ENCODE results near the gene ZBTB12.
"Not testable (repeated sequence)": the region's sequence is repeated elsewhere in the genome, so short reads cannot be mapped to it uniquely, and the experiment has no call there.

The ZBTB12 gene

GRCh38 chr6:31920811-31921210 is 18.9 kb upstream of the ZBTB12 start:
- FAIRE-seq = no peak

- no peak for FAIRE-seq
Observed at GRCh38 chr6:31919624-31920303, 17.9 kb upstream of the ZBTB12 start.

GRCh38 chr6:31918069-31918720 is 16.3 kb upstream of the ZBTB12 start:
- FAIRE-seq = no peak

- no peak for FAIRE-seq
Observed at GRCh38 chr6:31915756-31916155, 13.9 kb upstream of the ZBTB12 start.

GRCh38 chr6:31915351-31915750 is 13.5 kb upstream of the ZBTB12 start:
- FAIRE-seq = no peak

GRCh38 chr6:31911826-31912585 is 10.1 kb upstream of the ZBTB12 start:
- FAIRE-seq = no peak

GRCh38 chr6:31909298-31909697 is 7.4 kb upstream of the ZBTB12 start:
- FAIRE-seq = not testable (repeated sequence)

- FAIRE-seq = no peak
Observed at GRCh38 chr6:31908791-31909190, 6.9 kb upstream of the ZBTB12 start.

- not testable (repeated sequence) for FAIRE-seq
Observed at GRCh38 chr6:31908255-31908654, 6.4 kb upstream of the ZBTB12 start.

- FAIRE-seq = no peak
Observed at GRCh38 chr6:31907158-31907813, 5.4 kb upstream of the ZBTB12 start.

GRCh38 chr6:31906727-31907126 is 4.8 kb upstream of the ZBTB12 start:
- FAIRE-seq = not testable (repeated sequence)

- FAIRE-seq = no peak
Observed at GRCh38 chr6:31906122-31906521, 4.2 kb upstream of the ZBTB12 start.

GRCh38 chr6:31905041-31905440 is 3.2 kb upstream of the ZBTB12 start:
- FAIRE-seq = no peak

- no peak for FAIRE-seq
Observed at GRCh38 chr6:31903957-31904356, 2.1 kb upstream of the ZBTB12 start.

- FAIRE-seq = no peak
Observed at GRCh38 chr6:31901415-31901952, 402 bp downstream of the ZBTB12 start.

GRCh38 chr6:31900917-31901414 is 920 bp downstream of the ZBTB12 start:
- FAIRE-seq = no peak

- no peak for FAIRE-seq
Observed at GRCh38 chr6:31899882-31900722, 1.8 kb downstream of the ZBTB12 start.

- no peak for FAIRE-seq
Observed at GRCh38 chr6:31899215-31899614, 2.7 kb downstream of the ZBTB12 start.

GRCh38 chr6:31898383-31899011 is 3.4 kb downstream of the ZBTB12 start:
- FAIRE-seq = no peak

GRCh38 chr6:31897612-31898382 is 4.1 kb downstream of the ZBTB12 start, which contains the start of gene EHMT2:
EHMT2 (minus strand) TSS chr6:31897698; CDS start chr6:31897677, 21 bp downstream.
- FAIRE-seq = no peak

All from A204.1 (cell line).